Umbilical cord (tissue), 2 donors: ENCODE data around the gene VPS45. TPM values are rescaled to one million over a fixed set of nuclear protein-coding genes. Genes with fewer than 3 reads are reported as not detected.
"Not testable (repeated sequence)": the region's sequence is repeated elsewhere in the genome, so short reads cannot be mapped to it uniquely, and the experiment has no call there.

Experiments used
- DNase-seq: peaks from one replicate; pipeline ENCODE4 v3.0.0-alpha.2; 2015; ENCODE audit warnings: low spot score
- total RNA-seq: library from RNA; depleted of rRNA; stranded (reverse); fragments of >200 nt; gene quantifications from one replicate; pipeline ENCODE4 v1.2.3, GENCODE V29; 2014; ENCODE audit warnings: low replicate concordance; ENCODE audit not compliant: insufficient read depth

The VPS45 gene
- total RNA-seq, 1 donor from 2014 or later: 43.6 TPM

GRCh38 chr1:150127868-150128267, 60.3 kb downstream of the VPS45 start:
- no peak for DNase-seq

- no peak for DNase-seq
Observed at GRCh38 chr1:150132372-150132771, 64.8 kb downstream of the VPS45 start.

GRCh38 chr1:150134537-150134936, 67.0 kb downstream of the VPS45 start:
- no peak for DNase-seq

GRCh38 chr1:150135400-150135799, 67.8 kb downstream of the VPS45 start:
- DNase-seq: not testable (repeated sequence)

GRCh38 chr1:150138044-150138443, 70.5 kb downstream of the VPS45 start:
- no peak for DNase-seq

- DNase-seq: no peak
Observed at GRCh38 chr1:150141452-150141851, 73.9 kb downstream of the VPS45 start.

- DNase-seq: no peak
Observed at GRCh38 chr1:150142083-150142482, 74.5 kb downstream of the VPS45 start.

GRCh38 chr1:150144606-150145005, 77.0 kb downstream of the VPS45 start:
- DNase-seq: no peak

GRCh38 chr1:150146016-150146415, 78.4 kb downstream of the VPS45 start:
- DNase-seq: not testable (repeated sequence)

GRCh38 chr1:150146849-150147542, 79.4 kb downstream of the VPS45 start:
- DNase-seq: no peak

- DNase-seq: no peak
Observed at GRCh38 chr1:150148837-150149270, 81.3 kb downstream of the VPS45 start.

GRCh38 chr1:150149271-150150132, 81.9 kb downstream of the VPS45 start, which contains the start of gene PLEKHO1:
PLEKHO1 (plus strand) TSS chr1:150149916; CDS start chr1:150150258, 342 bp downstream.
- DNase-seq: peak; percentile 83

GRCh38 chr1:150150133-150151021, 82.8 kb downstream of the VPS45 start:
- no peak for DNase-seq

GRCh38 chr1:150151291-150152181, 84.0 kb downstream of the VPS45 start:
- no peak for DNase-seq

- DNase-seq: no peak
Observed at GRCh38 chr1:150152182-150152536, 84.6 kb downstream of the VPS45 start.

GRCh38 chr1:150152772-150153456, 85.3 kb downstream of the VPS45 start:
- DNase-seq: no peak

- no peak for DNase-seq
Observed at GRCh38 chr1:150154143-150154542, 86.6 kb downstream of the VPS45 start.

- no peak for DNase-seq
Observed at GRCh38 chr1:150155413-150156071, 88.0 kb downstream of the VPS45 start.

GRCh38 chr1:150156868-150157603, 89.5 kb downstream of the VPS45 start:
- no peak for DNase-seq
